ENCODE data around the gene ERP27.

ERP27 gene

DNA sequence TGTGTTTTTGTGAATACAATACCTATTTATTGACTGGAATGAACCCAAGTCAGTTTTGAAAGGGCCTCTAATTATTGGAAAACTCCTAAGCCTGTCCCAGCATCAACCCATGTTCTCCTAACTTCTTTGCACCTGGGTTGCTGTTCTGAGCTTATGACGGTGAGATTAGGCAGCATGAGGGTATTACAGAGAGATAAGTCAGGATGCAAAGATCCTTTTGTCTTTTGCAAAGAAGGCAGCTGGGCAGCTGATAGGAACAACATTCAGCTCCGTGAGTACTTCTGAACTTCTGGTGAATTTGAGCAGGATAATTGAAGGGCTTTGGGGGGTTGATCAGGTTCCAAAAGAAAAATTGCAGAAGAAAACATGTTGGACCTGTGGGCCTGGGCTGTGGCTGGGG, 34.5 kb upstream of the ERP27 start, which contains the start of gene PDE6H:
Gene PDE6H, plus strand, starts transcription at position 227 of the 400 bp plus-strand sequence. CDS start 4,971 bp downstream, outside the sequence.
- TF ChIP-seq, protein P1, sequence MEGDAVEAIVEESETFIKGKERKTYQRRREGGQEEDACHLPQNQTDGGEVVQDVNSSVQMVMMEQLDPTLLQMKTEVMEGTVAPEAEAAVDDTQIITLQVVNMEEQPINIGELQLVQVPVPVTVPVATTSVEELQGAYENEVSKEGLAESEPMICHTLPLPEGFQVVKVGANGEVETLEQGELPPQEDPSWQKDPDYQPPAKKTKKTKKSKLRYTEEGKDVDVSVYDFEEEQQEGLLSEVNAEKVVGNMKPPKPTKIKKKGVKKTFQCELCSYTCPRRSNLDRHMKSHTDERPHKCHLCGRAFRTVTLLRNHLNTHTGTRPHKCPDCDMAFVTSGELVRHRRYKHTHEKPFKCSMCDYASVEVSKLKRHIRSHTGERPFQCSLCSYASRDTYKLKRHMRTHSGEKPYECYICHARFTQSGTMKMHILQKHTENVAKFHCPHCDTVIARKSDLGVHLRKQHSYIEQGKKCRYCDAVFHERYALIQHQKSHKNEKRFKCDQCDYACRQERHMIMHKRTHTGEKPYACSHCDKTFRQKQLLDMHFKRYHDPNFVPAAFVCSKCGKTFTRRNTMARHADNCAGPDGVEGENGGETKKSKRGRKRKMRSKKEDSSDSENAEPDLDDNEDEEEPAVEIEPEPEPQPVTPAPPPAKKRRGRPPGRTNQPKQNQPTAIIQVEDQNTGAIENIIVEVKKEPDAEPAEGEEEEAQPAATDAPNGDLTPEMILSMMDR (IDR thresholded peaks at IDR 0.05; ENCODE audit: extremely low read depth, insufficient read depth, missing control alignments): no peak
- DNase-seq (ENCODE audit: low spot score): no peak
- in situ Hi-C loops (cut with MboI; ENCODE audit: low pct_unique_long_range_greater_than_20kb, low sequenced_read_pairs, unreplicated experiment): no loop called here

DNA sequence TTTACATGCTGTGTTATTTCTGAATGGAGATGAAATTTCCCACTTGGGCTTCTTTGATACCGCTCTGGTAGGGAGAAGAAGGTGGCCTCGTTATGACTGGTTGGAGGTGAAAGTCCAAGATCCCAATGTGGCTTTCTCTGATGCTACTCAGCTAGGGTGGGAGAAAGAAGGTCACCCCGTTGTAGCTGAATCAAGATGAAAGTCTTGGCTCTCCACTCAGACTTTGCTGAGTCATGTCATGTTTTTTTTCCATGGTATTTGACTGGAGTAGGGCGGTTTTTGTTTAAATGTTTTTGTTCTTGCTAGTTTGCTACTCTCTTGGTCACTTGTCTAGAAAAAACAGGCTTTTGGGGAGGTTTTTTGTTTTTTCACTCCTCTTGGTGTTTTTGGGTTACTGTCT, 32.1 kb upstream of the ERP27 start:
- DNase-seq (ENCODE audit: low spot score): no peak
- in situ Hi-C loops (cut with MboI; ENCODE audit: low pct_unique_long_range_greater_than_20kb, low sequenced_read_pairs, unreplicated experiment): no loop called here
- TF ChIP-seq, protein P1 (IDR thresholded peaks at IDR 0.05; ENCODE audit: extremely low read depth, insufficient read depth, missing control alignments): no peak

DNA sequence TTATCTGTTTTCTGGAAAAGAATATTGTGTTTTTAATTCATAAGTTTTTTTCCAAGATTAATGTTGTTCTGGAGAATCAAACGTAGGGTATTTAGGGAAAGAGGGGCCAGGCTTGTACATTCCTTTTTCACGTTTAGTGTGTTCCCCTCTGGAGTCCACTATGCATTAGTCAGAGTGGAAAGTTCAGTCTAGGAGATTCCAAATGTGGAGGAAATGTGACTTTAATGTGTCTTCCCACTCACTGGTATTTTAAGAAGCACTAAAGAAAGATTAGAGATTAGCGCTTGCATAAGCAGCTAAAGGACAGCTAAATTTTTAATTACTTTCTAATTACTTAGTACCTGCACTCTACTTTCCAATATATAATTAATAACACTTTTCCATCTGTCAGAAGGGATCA, 30.1 kb upstream of the ERP27 start:
- TF ChIP-seq, protein P1 (IDR thresholded peaks at IDR 0.05; ENCODE audit: extremely low read depth, insufficient read depth, missing control alignments): no peak
- DNase-seq (ENCODE audit: low spot score): no peak
- in situ Hi-C loops (cut with MboI; ENCODE audit: low pct_unique_long_range_greater_than_20kb, low sequenced_read_pairs, unreplicated experiment): no loop called here

DNA sequence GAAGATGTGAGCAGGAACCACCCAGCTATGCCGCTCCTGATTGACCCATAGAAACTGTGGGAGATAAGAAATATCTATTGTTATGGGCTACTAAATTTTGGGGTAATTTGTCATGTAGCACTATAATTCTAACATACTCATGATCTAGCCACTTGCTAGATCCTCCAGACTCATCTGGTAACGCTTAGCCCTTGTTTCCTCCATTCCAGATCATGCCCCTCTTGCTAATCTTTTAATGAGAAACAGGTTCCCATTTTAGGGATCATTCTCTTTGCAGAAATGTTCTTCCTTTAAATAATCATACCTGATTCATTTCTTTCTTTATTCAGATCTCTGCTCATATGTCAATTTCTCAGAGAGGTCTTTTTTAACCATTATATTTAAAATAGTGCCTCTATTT, 26.9 kb upstream of the ERP27 start:
- in situ Hi-C loops (cut with MboI; ENCODE audit: low pct_unique_long_range_greater_than_20kb, low sequenced_read_pairs, unreplicated experiment): no loop called here
- TF ChIP-seq, protein P1 (IDR thresholded peaks at IDR 0.05; ENCODE audit: extremely low read depth, insufficient read depth, missing control alignments): no peak

DNA sequence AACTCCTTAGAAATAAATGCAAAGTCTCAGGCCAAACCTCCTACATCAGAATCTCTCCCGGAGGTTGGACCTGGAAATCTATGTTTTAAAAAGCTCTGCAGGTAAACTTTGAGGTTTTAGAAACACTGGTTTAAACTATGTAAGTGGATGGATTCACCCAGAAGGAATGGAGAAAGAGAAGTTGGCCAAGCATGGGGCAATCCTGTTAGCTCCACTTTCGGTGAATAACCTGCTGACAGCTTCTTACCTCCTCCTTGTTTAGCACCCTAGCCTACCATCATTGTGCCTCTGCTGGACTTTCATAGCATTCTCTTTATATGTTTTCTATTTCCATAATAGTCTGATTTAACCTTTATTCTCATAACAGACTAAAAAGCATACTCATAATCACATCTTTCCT, 26.1 kb upstream of the ERP27 start:
- in situ Hi-C loops (cut with MboI; ENCODE audit: low pct_unique_long_range_greater_than_20kb, low sequenced_read_pairs, unreplicated experiment): no loop called here
- no peak for DNase-seq (ENCODE audit: low spot score)

More for the DNA sequence above, 26.9 kb upstream of the ERP27 start:
- DNase-seq (ENCODE audit: low spot score): no peak

DNA sequence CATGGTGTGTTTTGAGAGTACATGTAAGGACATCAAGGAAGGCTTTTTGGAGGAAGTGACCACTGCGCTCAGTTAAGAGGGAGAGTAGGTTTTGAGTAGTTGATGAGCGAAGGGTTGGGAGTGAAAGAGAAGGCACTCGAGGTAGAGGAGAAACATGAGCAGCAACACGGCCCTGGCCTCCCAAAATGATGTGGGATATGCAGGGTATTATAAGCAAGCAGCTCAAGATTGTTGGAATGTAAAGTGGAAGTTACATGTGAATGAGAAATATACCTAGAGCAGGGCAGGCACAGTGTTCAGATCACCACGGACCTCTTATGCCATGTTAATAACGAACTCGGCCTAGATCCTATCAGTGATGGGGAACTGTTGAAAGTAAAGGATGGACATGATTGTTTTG, 25.2 kb upstream of the ERP27 start:
- in situ Hi-C loops (cut with MboI; ENCODE audit: low pct_unique_long_range_greater_than_20kb, low sequenced_read_pairs, unreplicated experiment): no loop called here
- no peak for DNase-seq (ENCODE audit: low spot score)
- TF ChIP-seq, protein P1 (IDR thresholded peaks at IDR 0.05; ENCODE audit: extremely low read depth, insufficient read depth, missing control alignments): no peak

More for the DNA sequence above, 26.1 kb upstream of the ERP27 start:
- TF ChIP-seq, protein P1 (IDR thresholded peaks at IDR 0.05; ENCODE audit: extremely low read depth, insufficient read depth, missing control alignments): no peak

DNA sequence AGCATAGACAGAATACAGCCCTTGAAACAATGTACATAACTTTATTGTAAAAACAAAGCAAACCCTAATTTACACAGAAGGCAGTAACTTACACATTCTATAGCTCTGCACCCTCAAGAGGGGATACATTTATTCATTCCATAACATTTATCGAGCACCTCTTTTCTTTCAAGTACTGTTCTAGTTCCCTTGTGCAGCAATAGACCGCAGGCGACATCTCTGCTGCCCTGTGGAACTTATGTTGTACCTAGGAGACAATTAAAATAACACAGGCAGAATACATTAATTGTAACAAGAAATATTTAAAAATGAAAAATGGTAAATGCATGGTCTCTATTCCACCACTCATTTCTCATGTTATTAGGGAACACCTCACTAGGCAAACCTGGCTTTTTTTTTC, 24.5 kb upstream of the ERP27 start:
- TF ChIP-seq, protein P1 (IDR thresholded peaks at IDR 0.05; ENCODE audit: extremely low read depth, insufficient read depth, missing control alignments): no peak
- in situ Hi-C loops (cut with MboI; ENCODE audit: low pct_unique_long_range_greater_than_20kb, low sequenced_read_pairs, unreplicated experiment): no loop called here
- DNase-seq (ENCODE audit: low spot score): no peak
